ENCODE results near the gene KCNMB4. TPM values are rescaled to one million over a fixed set of nuclear protein-coding genes. Genes with fewer than 3 reads are reported as not detected.

The KCNMB4 gene
- total and polyA plus RNA-seq, 4 donors, result 1.0 to 3.3 (median 2.0) TPM

DNA sequence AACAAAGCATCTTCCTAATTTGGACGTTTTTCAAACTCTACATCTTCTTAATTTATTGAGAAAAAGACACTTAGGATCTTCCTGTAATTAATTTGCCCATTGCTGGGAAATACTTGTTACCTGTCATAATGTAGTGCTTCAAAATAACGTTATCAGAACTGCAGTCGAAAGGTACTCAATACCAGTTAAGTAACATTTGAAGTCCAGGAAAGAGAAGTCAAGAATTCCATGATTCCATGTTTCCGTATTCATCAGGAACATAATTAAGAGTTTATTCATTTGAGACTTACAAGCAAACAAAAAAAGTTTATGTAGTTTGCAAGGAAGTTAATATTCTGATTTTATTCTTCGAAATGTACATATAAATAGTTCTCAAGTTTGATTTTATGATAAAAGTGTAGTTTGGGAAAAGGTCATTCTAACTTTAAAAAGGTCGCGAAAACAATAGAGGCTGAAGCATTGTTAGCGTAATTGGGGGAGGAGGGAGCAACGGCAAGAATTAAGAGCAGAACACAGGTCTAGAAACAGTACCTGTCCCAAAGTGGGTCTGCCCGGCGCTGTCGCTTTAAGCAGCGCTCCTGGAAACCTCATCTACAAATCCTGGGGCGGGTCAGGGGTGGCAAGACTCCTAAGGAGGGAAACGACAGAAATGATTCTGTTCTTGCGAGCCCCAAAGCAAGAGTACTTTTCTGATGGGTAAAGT is 1.2 kb upstream of the KCNMB4 start:
- H3K4me3 ChIP-seq (ENCODE audit: low read length in 2 of 2), result no peak overlapping the region
- no peak for DNase-seq

DNA sequence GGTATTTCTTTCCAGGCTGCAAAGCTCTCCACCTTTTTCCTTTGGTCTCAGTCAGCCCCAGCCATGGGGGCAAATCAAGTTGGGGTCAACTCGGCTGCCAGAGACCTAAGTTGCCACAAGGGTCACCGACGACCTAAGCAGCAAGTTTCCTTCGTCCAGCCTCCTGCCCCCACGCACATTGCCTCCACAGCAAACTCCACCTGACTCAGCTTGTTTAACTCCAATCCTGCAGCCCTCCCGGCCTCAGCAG is 767 bp upstream of the KCNMB4 start:
- Histone ChIP-seq H3K36me3 (ENCODE audit: control insufficient read depth in 1 of 2, insufficient read depth in 2 of 2, low read length in 1 of 2) (no peaks in the 10 kb centered on the region), H3K9me3 (ENCODE audit: control insufficient read depth, low read length) (no peaks in the 10 kb centered on the region), H3K27ac (ENCODE audit: low read depth in 1 of 2, low read length in 2 of 2) (no peak overlapping the region), H3K4me3 (ENCODE audit: low read length in 2 of 2) (peak overlapping the region; percentile 92 to 98), H3K27me3 (ENCODE audit: control insufficient read depth in 1 of 2, insufficient read depth in 2 of 2, low read length in 1 of 2) (no peaks in the 10 kb centered on the region), H3K4me1 (ENCODE audit: control insufficient read depth in 1 of 2, insufficient read depth in 2 of 2, low read length in 2 of 2) (no peaks in the 10 kb centered on the region)
- 0 to 1% methylated on average over 6 of the region's 6 CpGs for whole genome bisulfite sequencing, 2 donors
- intact Hi-C loops (cut with DNase I), result loop anchor here (5.0 to 10.0 kb wide), 4 partner anchors 123 to 471 kb away; partner anchors contain the start of gene CNOT2 (in 1 of the 2)
- no peak for ATAC-seq (ENCODE audit: low FRiP score)
- no peak for DNase-seq

More for the DNA sequence above, 1.2 kb upstream of the KCNMB4 start:
- ATAC-seq (ENCODE audit: low FRiP score), result no peak
- intact Hi-C loops (cut with DNase I), result loop anchor here (5.0 to 10.0 kb wide), 4 partner anchors 123 to 470 kb away; partner anchors contain the start of gene CNOT2 (in 1 of the 2)
- Histone ChIP-seq H3K27me3 (ENCODE audit: control insufficient read depth in 1 of 2, insufficient read depth in 2 of 2, low read length in 1 of 2) (no peaks in the 10 kb centered on the region), H3K9me3 (ENCODE audit: control insufficient read depth, low read length) (no peaks in the 10 kb centered on the region), H3K27ac (ENCODE audit: low read depth in 1 of 2, low read length in 2 of 2) (no peak overlapping the region), H3K36me3 (ENCODE audit: control insufficient read depth in 1 of 2, insufficient read depth in 2 of 2, low read length in 1 of 2) (no peaks in the 10 kb centered on the region), H3K4me1 (ENCODE audit: control insufficient read depth in 1 of 2, insufficient read depth in 2 of 2, low read length in 2 of 2) (no peaks in the 10 kb centered on the region)
- WGBS, 2 donors, result 40 to 41% methylated on average over 16 of the region's 16 CpGs

- Histone ChIP-seq H3K27me3 (ENCODE audit: control insufficient read depth in 1 of 2, insufficient read depth in 2 of 2, low read length in 1 of 2) (no peaks in the 10 kb centered on the region), H3K27ac (ENCODE audit: low read depth in 1 of 2, low read length in 2 of 2) (no peak overlapping the region), H3K9me3 (ENCODE audit: control insufficient read depth, low read length) (no peaks in the 10 kb centered on the region), H3K36me3 (ENCODE audit: control insufficient read depth in 1 of 2, insufficient read depth in 2 of 2, low read length in 1 of 2) (no peaks in the 10 kb centered on the region), H3K4me1 (ENCODE audit: control insufficient read depth in 1 of 2, insufficient read depth in 2 of 2, low read length in 2 of 2) (no peaks in the 10 kb centered on the region), H3K4me3 (ENCODE audit: low read length in 2 of 2) (peak overlapping the region; percentile 92 to 98)
- ATAC-seq (ENCODE audit: low FRiP score), result peak; percentile 56
- intact Hi-C loops (cut with DNase I), result loop anchor here (2.0 to 10.0 kb wide), 5 partner anchors 124 to 472 kb away; partner anchors contain the start of gene CNOT2 (in 2 of the 2)
- peak; percentile 50 to 80 for DNase-seq
- 0 to 1% methylated on average over 64 to 69 of the region's 69 CpGs for WGBS, 2 donors
Measured at GRCh38 chr12:70366581-70367257, 629 bp downstream of the KCNMB4 start.

DNA sequence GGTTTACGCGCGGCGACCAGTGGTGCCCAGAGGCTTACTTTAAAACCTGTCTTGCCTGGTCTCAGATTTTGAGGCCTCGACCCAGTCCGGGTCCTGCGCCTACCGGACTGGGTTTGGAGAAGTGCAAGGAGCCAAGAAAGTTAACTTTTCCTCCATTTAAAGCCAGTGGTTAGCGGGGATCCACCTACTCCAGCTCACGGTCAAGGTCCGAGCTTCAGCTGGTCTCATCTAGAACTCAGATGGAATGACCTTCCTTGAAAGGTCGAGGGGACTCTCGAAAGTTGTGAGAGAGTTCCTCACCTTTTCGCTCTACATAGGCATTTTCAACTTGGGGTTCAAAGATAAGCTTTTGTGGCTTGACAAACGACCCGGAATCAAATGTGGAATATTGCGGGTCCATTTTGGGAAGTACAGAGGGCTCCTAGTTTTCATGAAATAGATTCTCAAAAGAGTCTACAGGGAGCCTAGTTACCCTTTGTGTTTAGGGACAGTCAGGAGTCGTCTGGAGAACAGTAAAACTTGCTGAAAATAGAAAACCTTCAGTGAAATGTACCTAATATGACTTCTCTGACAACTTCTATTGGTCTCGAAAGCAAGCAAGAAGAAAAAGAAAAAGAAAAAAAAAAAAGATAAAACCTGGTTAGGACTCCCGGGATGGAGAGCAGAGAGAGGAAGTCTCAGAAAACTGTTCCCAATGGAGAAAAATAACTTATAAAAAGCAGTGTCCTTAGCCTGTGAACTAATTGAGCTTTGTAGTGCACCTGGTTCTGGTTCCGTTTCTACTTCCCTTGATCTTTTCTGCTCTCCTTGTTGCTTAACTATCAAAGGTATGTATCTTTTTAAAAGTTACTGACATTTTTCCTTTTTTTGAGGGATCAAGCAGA is 1.4 kb downstream of the KCNMB4 start:
- no peak for DNase-seq
- H3K36me3 ChIP-seq (ENCODE audit: control insufficient read depth in 1 of 2, insufficient read depth in 2 of 2, low read length in 1 of 2), result no peaks in the 10 kb centered on the region
- H3K4me3 ChIP-seq (ENCODE audit: low read length in 2 of 2), result peak overlapping the region; percentile 92 to 98
- H3K27me3 ChIP-seq (ENCODE audit: control insufficient read depth in 1 of 2, insufficient read depth in 2 of 2, low read length in 1 of 2), result no peaks in the 10 kb centered on the region
- peak; percentile 4 for ATAC-seq (ENCODE audit: low FRiP score)
- H3K27ac ChIP-seq (ENCODE audit: low read depth in 1 of 2, low read length in 2 of 2), result peak overlapping the region in 1 of 2 donors; percentile 27
- 1 to 2% methylated on average over 21 of the region's 21 CpGs for WGBS, 2 donors
- no peaks in the 10 kb centered on the region for H3K9me3 ChIP-seq (ENCODE audit: control insufficient read depth, low read length)
- no peaks in the 10 kb centered on the region for H3K4me1 ChIP-seq (ENCODE audit: control insufficient read depth in 1 of 2, insufficient read depth in 2 of 2, low read length in 2 of 2)
- intact Hi-C loops (cut with DNase I), result loop anchor here (2.0 to 10.0 kb wide), 5 partner anchors 125 to 473 kb away; partner anchors contain the start of gene CNOT2 (in 2 of the 2)

DNA sequence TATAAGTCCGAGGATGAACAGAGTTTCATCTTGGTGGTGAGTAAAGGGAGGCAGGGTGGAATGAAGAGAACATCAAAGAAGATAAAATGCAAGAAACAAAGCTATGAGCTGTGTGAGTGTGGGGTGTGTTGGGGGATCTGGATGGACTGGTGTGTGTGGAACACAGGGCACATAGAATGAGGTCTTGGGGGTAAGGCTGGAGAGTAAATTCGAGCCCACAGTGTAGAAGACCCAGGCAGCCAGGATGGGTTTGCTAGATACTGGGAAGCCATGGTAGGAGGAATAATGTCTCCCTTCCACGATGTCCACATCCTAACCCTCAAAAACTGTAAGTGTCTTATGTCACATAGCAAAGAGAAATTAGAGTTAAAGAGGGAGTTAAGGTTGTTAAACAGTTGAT is 6.8 kb downstream of the KCNMB4 start:
- intact Hi-C loops (cut with DNase I), result no loop called here
- ATAC-seq (ENCODE audit: low FRiP score), result no peak
- DNase-seq, result no peak
- Histone ChIP-seq H3K4me1 (ENCODE audit: control insufficient read depth in 1 of 2, insufficient read depth in 2 of 2, low read length in 2 of 2) (no peaks in the 10 kb centered on the region), H3K27me3 (ENCODE audit: control insufficient read depth in 1 of 2, insufficient read depth in 2 of 2, low read length in 1 of 2) (no peaks in the 10 kb centered on the region), H3K27ac (ENCODE audit: low read depth in 1 of 2, low read length in 2 of 2) (no peak overlapping the region), H3K9me3 (ENCODE audit: control insufficient read depth, low read length) (no peaks in the 10 kb centered on the region), H3K4me3 (ENCODE audit: low read length in 2 of 2) (no peak overlapping the region), H3K36me3 (ENCODE audit: control insufficient read depth in 1 of 2, insufficient read depth in 2 of 2, low read length in 1 of 2) (no peaks in the 10 kb centered on the region)
- WGBS, 2 donors, result 95 to 97% methylated on average over 3 of the region's 3 CpGs

- H3K27me3 ChIP-seq (ENCODE audit: control insufficient read depth in 1 of 2, insufficient read depth in 2 of 2, low read length in 1 of 2), result no peaks in the 10 kb centered on the region
- no peak overlapping the region for H3K27ac ChIP-seq (ENCODE audit: low read depth in 1 of 2, low read length in 2 of 2)
- ATAC-seq (ENCODE audit: low FRiP score), result no peak
- no peaks in the 10 kb centered on the region for H3K4me1 ChIP-seq (ENCODE audit: control insufficient read depth in 1 of 2, insufficient read depth in 2 of 2, low read length in 2 of 2)
- DNase-seq, result no peak
- H3K4me3 ChIP-seq (ENCODE audit: low read length in 2 of 2), result no peak overlapping the region
- intact Hi-C loops (cut with DNase I), result no loop called here
- H3K36me3 ChIP-seq (ENCODE audit: control insufficient read depth in 1 of 2, insufficient read depth in 2 of 2, low read length in 1 of 2), result no peaks in the 10 kb centered on the region
- WGBS, 2 donors, result 91 to 94% methylated on average over 1 of the region's 1 CpG
- H3K9me3 ChIP-seq (ENCODE audit: control insufficient read depth, low read length), result peaks cover 1% of the 10 kb centered on the region
Measured at GRCh38 chr12:70379846-70380245, 13.8 kb downstream of the KCNMB4 start.

DNA sequence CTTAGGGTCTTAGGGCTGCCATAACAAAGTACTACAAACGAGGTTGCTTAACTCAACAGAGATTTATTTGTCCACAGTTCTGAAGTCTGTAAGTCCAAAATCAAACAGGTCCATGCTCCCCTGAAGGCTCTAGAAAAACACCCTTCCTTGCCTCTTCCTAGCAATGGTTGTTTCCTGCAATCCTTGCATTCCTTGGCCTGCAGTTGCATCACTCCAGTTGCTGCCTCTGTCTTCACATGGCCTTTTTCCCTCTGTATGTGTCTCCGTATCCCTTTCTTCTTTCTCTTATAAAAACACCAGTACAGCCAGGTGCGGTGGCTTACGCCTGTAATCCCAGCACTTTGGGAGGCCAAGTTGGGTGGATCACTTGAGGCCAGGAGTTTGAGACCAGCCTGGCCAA is 17.4 kb downstream of the KCNMB4 start:
- intact Hi-C loops (cut with DNase I), result no loop called here
- DNase-seq (no peak), ATAC-seq (ENCODE audit: low FRiP score) (no peak)
- Histone ChIP-seq H3K27ac (ENCODE audit: low read depth in 1 of 2, low read length in 2 of 2) (no peak overlapping the region), H3K36me3 (ENCODE audit: control insufficient read depth in 1 of 2, insufficient read depth in 2 of 2, low read length in 1 of 2) (no peaks in the 10 kb centered on the region), H3K4me1 (ENCODE audit: control insufficient read depth in 1 of 2, insufficient read depth in 2 of 2, low read length in 2 of 2) (no peaks in the 10 kb centered on the region), H3K27me3 (ENCODE audit: control insufficient read depth in 1 of 2, insufficient read depth in 2 of 2, low read length in 1 of 2) (no peaks in the 10 kb centered on the region), H3K4me3 (ENCODE audit: low read length in 2 of 2) (no peak overlapping the region), H3K9me3 (ENCODE audit: control insufficient read depth, low read length) (no peaks in the 10 kb centered on the region)
- 95 to 98% methylated on average over 4 of the region's 4 CpGs for WGBS, 2 donors

DNA sequence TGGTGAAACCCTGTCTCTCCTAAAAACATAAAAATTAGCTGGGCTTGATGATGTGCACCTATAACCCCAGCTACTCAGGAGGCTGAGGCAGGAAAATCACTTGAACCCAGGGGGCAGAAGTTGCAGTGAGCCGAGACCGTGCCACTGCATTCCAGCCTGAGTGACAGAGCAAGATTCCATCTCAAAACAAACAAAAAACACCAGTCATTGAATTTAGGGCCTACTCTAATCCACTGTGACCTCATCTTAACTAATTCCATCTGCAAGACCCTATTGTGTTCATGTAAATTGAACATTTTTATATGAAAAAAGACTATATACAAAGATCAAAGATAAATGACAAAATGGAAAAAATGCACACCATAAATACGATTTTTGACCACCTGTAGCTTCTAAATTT is 17.8 kb downstream of the KCNMB4 start:
- no peak overlapping the region for H3K4me3 ChIP-seq (ENCODE audit: low read length in 2 of 2)
- no peaks in the 10 kb centered on the region for H3K9me3 ChIP-seq (ENCODE audit: control insufficient read depth, low read length)
- no peak for ATAC-seq (ENCODE audit: low FRiP score)
- H3K36me3 ChIP-seq (ENCODE audit: control insufficient read depth in 1 of 2, insufficient read depth in 2 of 2, low read length in 1 of 2), result no peaks in the 10 kb centered on the region
- WGBS, 2 donors, result 66 to 72% methylated on average over 3 of the region's 3 CpGs
- intact Hi-C loops (cut with DNase I), result no loop called here
- H3K27ac ChIP-seq (ENCODE audit: low read depth in 1 of 2, low read length in 2 of 2), result no peak overlapping the region
- no peak for DNase-seq
- H3K4me1 ChIP-seq (ENCODE audit: control insufficient read depth in 1 of 2, insufficient read depth in 2 of 2, low read length in 2 of 2), result no peaks in the 10 kb centered on the region
- no peaks in the 10 kb centered on the region for H3K27me3 ChIP-seq (ENCODE audit: control insufficient read depth in 1 of 2, insufficient read depth in 2 of 2, low read length in 1 of 2)
